Endothelial cell of umbilical vein (primary cell): ENCODE results near the gene ARL8B.

Source experiments
- CTCF ChIP-seq, 2 donors: IDR thresholded peaks; 1 replicate in 1 of 2; 2 replicates in 1 of 2; pipeline ENCODE4 v1.5.1; 2011; ENCODE audit warnings: low read length in 2 of 2, mild to moderate bottlenecking in 2 of 2, moderate library complexity in 2 of 2, control low read depth in 1 of 2, inconsistent platforms in 1 of 2, low read depth in 1 of 2; ENCODE audit not compliant: insufficient read depth in 1 of 2; ENCODE audit errors: extremely low read depth in 1 of 2
- EZH2 ChIP-seq: IDR thresholded peaks from 2 replicates; pipeline ENCODE4 v1.6.1; 2012; ENCODE audit warnings: borderline replicate concordance, low read depth, mild to moderate bottlenecking, moderate library complexity, low read length, inconsistent platforms; ENCODE audit not compliant: severe bottlenecking
- FOS ChIP-seq: IDR thresholded peaks from 2 replicates; pipeline ENCODE4 v1.6.1; 2011; ENCODE audit warnings: mild to moderate bottlenecking, low read length, moderate library complexity, borderline replicate concordance; ENCODE audit not compliant: insufficient read depth
- MAX ChIP-seq: IDR thresholded peaks from 2 replicates; pipeline ENCODE4 v1.6.1; 2011; ENCODE audit not compliant: insufficient read depth, insufficient read length
- POLR2A ChIP-seq: IDR thresholded peaks from 2 replicates; pipeline ENCODE4 v1.6.1; 2012; ENCODE audit warnings: low read depth, mild to moderate bottlenecking, control low read depth, low read length
- POLR2AphosphoS5 ChIP-seq: IDR thresholded peaks from 2 replicates; pipeline ENCODE4 v1.6.1; 2012; ENCODE audit warnings: low read depth, mild to moderate bottlenecking, control low read depth, low read length, moderate library complexity; ENCODE audit not compliant: insufficient read depth

GRCh38 chr3:5145120-5145519, 23.0 kb downstream of the ARL8B start:
- TF ChIP-seq CTCF (IDR thresholded peaks at IDR 0.05; ENCODE audit: extremely low read depth in 1 of 2, insufficient read depth in 1 of 2, low read depth in 1 of 2, low read length in 2 of 2) (no peak), POLR2AphosphoS5 (no peak), FOS (no peak), EZH2 (no peak), POLR2A (no peak), MAX (no peak)
